Common myeloid progenitor, CD34-positive (primary cell): ENCODE measurements around the gene MMP15.
A peak's percentile ranks its signal among the peaks of the same experiment; 100 is the strongest.

Experiments
- CTCF ChIA-PET: fragments of 350-600 bp; sonication (Branson Sonifier 250); formaldehyde crosslinking; loops from one replicate; lab custom pipeline; 2021; ENCODE audit warnings: antibody characterized with exemption; lab: Charles Lee
- POLR2A ChIA-PET: fragments of 350-600 bp; sonication (Branson Sonifier 250); formaldehyde crosslinking; loops from one replicate; lab custom pipeline; 2021; ENCODE audit warnings: antibody characterized with exemption; lab: Charles Lee
- DNase-seq, 3 donors: peaks; one replicate each; pipeline versions ENCODE4 v3.0.0 to v3.0.0-alpha.2; 2013
- H3K27ac ChIP-seq, 2 experiments: 1 replicate in 1 of 2; 2 replicates in 1 of 2; pipeline ENCODE4 v1.7.0; 2013; ENCODE audit warnings: inconsistent platforms in 2 of 2, low read length in 2 of 2, mild to moderate bottlenecking in 2 of 2, low read depth in 1 of 2, moderate library complexity in 1 of 2; ENCODE audit not compliant: severe bottlenecking in 2 of 2, insufficient read depth in 1 of 2, poor library complexity in 1 of 2
- H3K27me3 ChIP-seq, 5 experiments: replicated peaks in 2 of 5; 1 replicate in 3 of 5; 2 replicates in 2 of 5; pipeline versions ENCODE4 v1.6.1 to v1.7.0; 2013; ENCODE audit warnings: low read length in 4 of 5, mild to moderate bottlenecking in 2 of 5, moderate library complexity in 2 of 5, inconsistent platforms in 1 of 5; ENCODE audit not compliant: insufficient read depth in 5 of 5, control insufficient read depth in 4 of 5
- H3K36me3 ChIP-seq, 4 experiments: 1 replicate in 2 of 4; 2 replicates in 2 of 4; pipeline versions ENCODE4 v1.6.1 to v1.7.0; 2013; ENCODE audit warnings: low read length in 3 of 4, control low read depth in 1 of 4, mild to moderate bottlenecking in 1 of 4; ENCODE audit not compliant: control insufficient read depth in 4 of 4, insufficient read depth in 4 of 4
- H3K4me1 ChIP-seq, 4 experiments: 1 replicate in 3 of 4; 2 replicates in 1 of 4; pipeline versions ENCODE4 v1.6.1 to v1.7.1; 2013; ENCODE audit warnings: low read length in 3 of 4, mild to moderate bottlenecking in 3 of 4, control low read depth in 1 of 4, inconsistent platforms in 1 of 4, moderate library complexity in 1 of 4; ENCODE audit not compliant: control insufficient read depth in 4 of 4, insufficient read depth in 4 of 4; ENCODE audit errors: control extremely low read depth in 1 of 4
- H3K4me3 ChIP-seq, 7 experiments: 1 replicate in 4 of 7; 2 replicates in 3 of 7; pipeline versions ENCODE4 v1.5.1 to v1.7.0; 2013; ENCODE audit warnings: mild to moderate bottlenecking in 7 of 7, low read length in 6 of 7, moderate library complexity in 6 of 7, inconsistent platforms in 2 of 7, low read depth in 2 of 7, control low read depth in 1 of 7; ENCODE audit not compliant: insufficient read depth in 4 of 7, control insufficient read depth in 1 of 7; ENCODE audit errors: extremely low read depth in 1 of 7
- H3K9me3 ChIP-seq, 5 experiments: 1 replicate in 4 of 5; 2 replicates in 1 of 5; pipeline versions ENCODE4 v1.6.1 to v1.7.1; 2013; ENCODE audit warnings: low read length in 4 of 5, mild to moderate bottlenecking in 2 of 5, inconsistent platforms in 1 of 5, low read depth in 1 of 5, moderate library complexity in 1 of 5; ENCODE audit not compliant: control insufficient read depth in 4 of 5, insufficient read depth in 2 of 5; ENCODE audit errors: control extremely low read depth in 1 of 5
- WGBS: methylation state at CpG from one replicate; pipeline ENCODE4 v1.1.5; 2013; ENCODE audit not compliant: insufficient coverage; 5-methylcytosine and 5-hydroxymethylcytosine counted together

The MMP15 gene

GRCh38 chr16:58043571-58044155 is 18.1 kb downstream of the MMP15 start:
- Histone ChIP-seq H3K27ac (no peak overlapping the region), H3K27me3 (no peaks in the 10 kb centered on the region), H3K9me3 (no peaks in the 10 kb centered on the region), H3K36me3 (no peaks in the 10 kb centered on the region), H3K4me3 (no peak overlapping the region), H3K4me1 (peaks cover 0 to 8% (median 0%) of the 10 kb centered on the region in 4 experiments)
- CTCF ChIA-PET, result interaction anchor here (0.9 to 1.3 kb wide), 2 partner anchors 11 to 14 kb away, joined by 3 to 4 read pairs; no protein-coding TSS in a partner anchor
- no peak for DNase-seq
- POLR2A ChIA-PET, result no interaction called here
- WGBS, result 92% methylated on average over 4 of the region's 7 CpGs

GRCh38 chr16:58044266-58045019 is 18.9 kb downstream of the MMP15 start:
- no peaks in the 10 kb centered on the region for H3K27me3 ChIP-seq
- 98% methylated on average over 9 of the region's 9 CpGs for WGBS
- CTCF ChIA-PET, result interaction anchor here (0.9 to 1.3 kb wide), 3 partner anchors 10 to 15 kb away, joined by 3 to 4 read pairs (median 3); no protein-coding TSS in a partner anchor

GRCh38 chr16:58045096-58045495 is 19.5 kb downstream of the MMP15 start:
- ChIA-PET POLR2A (no interaction called here), CTCF (interaction anchor here (1.0 to 1.3 kb wide), 2 partner anchors 10 to 12 kb away, joined by 3 to 4 read pairs; no protein-coding TSS in a partner anchor)
- H3K36me3 ChIP-seq, result no peaks in the 10 kb centered on the region
- H3K9me3 ChIP-seq, result no peaks in the 10 kb centered on the region
- H3K4me1 ChIP-seq, result peaks cover 0 to 8% (median 0%) of the 10 kb centered on the region in 4 experiments
- no peaks in the 10 kb centered on the region for H3K27me3 ChIP-seq
- H3K27ac ChIP-seq, result no peak overlapping the region
- no peak for DNase-seq
- H3K4me3 ChIP-seq, result no peak overlapping the region
- WGBS, result 95% methylated on average over 26 of the region's 31 CpGs

More at GRCh38 chr16:58044266-58045019, 18.9 kb downstream of the MMP15 start:
- no peaks in the 10 kb centered on the region for H3K36me3 ChIP-seq
- no peak overlapping the region for H3K4me3 ChIP-seq
- H3K4me1 ChIP-seq, result peaks cover 0 to 8% (median 0%) of the 10 kb centered on the region in 4 experiments
- no peaks in the 10 kb centered on the region for H3K9me3 ChIP-seq
- no peak for DNase-seq
- POLR2A ChIA-PET, result no interaction called here
- no peak overlapping the region for H3K27ac ChIP-seq

DNA sequence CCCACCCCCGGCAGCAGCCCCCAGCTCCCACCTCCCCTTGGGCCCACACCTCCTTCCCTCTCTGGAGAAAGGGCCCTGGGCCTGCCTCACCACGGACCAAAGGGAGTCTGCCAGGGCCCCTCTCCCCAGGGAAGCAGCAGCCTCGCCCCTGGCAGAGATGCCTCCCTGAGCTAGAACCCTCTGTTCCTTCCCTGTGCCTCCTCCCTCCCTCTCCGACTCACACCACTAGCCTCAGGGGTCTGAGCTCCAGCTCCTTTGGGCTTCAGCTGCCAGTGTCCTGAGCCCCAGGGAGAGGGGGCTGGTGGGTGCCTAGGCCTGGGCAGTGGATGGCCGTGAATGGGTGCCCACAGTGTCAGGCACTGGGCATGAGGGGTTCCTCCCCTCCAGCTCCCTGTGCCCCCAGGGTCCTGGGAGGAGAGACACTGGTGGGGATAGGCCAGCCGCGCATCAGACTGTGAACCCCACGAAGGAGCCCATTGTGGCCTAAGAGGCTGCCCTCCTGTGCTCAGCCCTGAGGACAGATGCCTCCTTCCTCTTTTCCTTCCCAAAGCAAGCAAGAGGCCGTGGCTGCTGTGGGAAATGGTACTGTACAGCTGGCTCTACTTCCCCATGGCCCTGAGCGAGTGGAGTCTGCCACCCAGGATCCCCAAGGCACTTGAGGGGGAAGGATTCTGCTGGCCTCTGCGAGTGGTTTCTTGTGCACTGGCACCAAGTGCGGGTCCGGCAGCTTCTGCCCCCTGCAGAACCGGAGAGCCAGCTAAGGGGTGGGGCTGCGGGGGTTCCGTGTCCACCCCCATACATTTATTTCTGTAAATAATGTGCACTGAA is 20.7 kb downstream of the MMP15 start:
- no peaks in the 10 kb centered on the region for H3K36me3 ChIP-seq
- no peak overlapping the region for H3K27ac ChIP-seq
- 88% methylated on average over 7 of the region's 16 CpGs for WGBS
- H3K4me1 ChIP-seq, result peaks cover 0 to 8% (median 0%) of the 10 kb centered on the region in 4 experiments
- no peak overlapping the region for H3K4me3 ChIP-seq
- POLR2A ChIA-PET, result no interaction called here
- no peaks in the 10 kb centered on the region for H3K27me3 ChIP-seq
- DNase-seq, result peak in 2 of 3 donors; percentile 41 to 45
- no peaks in the 10 kb centered on the region for H3K9me3 ChIP-seq
- CTCF ChIA-PET, result no interaction called here

GRCh38 chr16:58046936-58047335 is 21.4 kb downstream of the MMP15 start:
- Histone ChIP-seq H3K36me3 (no peaks in the 10 kb centered on the region), H3K4me3 (no peak overlapping the region), H3K27me3 (no peaks in the 10 kb centered on the region), H3K4me1 (peaks cover 0 to 8% (median 0%) of the 10 kb centered on the region in 4 experiments), H3K9me3 (no peaks in the 10 kb centered on the region), H3K27ac (no peak overlapping the region)
- ChIA-PET CTCF (no interaction called here), POLR2A (no interaction called here)
- WGBS, result 94% methylated on average over 4 of the region's 6 CpGs
- no peak for DNase-seq

DNA sequence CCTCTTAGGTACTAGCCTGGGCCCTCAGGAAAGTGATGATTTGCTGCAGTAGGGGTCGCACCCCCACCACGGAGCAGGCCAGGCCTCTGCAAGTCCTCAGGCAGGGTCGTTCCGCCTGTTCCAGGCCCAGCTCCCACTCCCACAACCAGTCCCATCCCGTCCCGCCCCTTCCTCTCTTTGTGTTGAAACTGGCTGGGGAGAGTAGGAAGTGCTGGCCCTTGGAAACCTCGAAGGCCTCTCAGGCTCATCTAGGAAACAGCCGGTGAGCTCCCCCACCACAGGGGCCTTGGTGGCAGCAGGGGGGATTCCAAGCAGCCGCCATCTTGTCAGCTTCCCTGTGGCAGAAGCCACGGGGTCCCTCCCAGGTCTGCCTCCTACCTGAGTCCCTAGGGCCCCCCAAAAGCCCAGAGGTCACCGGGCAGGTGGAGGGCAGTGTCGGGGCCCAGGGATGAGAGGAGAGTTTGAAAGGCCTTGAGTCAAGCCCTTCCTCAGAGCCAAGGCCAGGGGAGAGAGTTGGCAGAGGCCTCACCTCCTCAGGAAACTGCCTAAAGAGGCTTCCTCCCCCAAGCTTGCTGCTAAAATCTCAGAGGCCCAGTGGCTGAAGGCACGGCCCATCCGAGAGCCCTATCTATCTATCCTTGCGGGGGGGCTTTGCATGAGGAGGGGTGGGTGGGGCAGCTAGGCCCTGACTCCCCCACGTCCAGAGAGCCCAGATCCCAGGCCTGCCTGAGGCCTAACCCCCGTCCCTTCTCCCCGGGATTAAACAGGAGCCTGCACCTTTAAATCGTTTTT is 22.2 kb downstream of the MMP15 start:
- no peaks in the 10 kb centered on the region for H3K27me3 ChIP-seq
- POLR2A ChIA-PET, result no interaction called here
- H3K27ac ChIP-seq, result no peak overlapping the region
- no peaks in the 10 kb centered on the region for H3K9me3 ChIP-seq
- DNase-seq, result no peak
- peaks cover 0 to 8% (median 0%) of the 10 kb centered on the region in 4 experiments for H3K4me1 ChIP-seq
- CTCF ChIA-PET, result interaction anchor here (1.0 to 1.6 kb wide), 3 partner anchors 9 to 20 kb away, joined by 3 read pairs; no protein-coding TSS in a partner anchor
- WGBS, result 78% methylated on average over 7 of the region's 19 CpGs
- H3K36me3 ChIP-seq, result no peaks in the 10 kb centered on the region
- H3K4me3 ChIP-seq, result no peak overlapping the region
